ENCODE results near the gene ZDHHC16. TPM values are rescaled to one million over a fixed set of nuclear protein-coding genes. Genes with fewer than 3 reads are reported as not detected.
A peak's percentile ranks its signal among the peaks of the same experiment; 100 is the strongest.
"Not testable (repeated sequence)": the region's sequence is repeated elsewhere in the genome, so short reads cannot be mapped to it uniquely, and the experiment has no call there.

ZDHHC16 gene
- 63.3 and 67.8 TPM in 2 replicates for total RNA-seq (2014; rRNA removed; shearing (Covaris generic))

GRCh38 chr10:97445722-97446639 is at the start of gene ZDHHC16, which contains the start of gene EXOSC1:
ZDHHC16 (plus strand) TSS chr10:97446175; CDS start chr10:97451676, 5,501 bp downstream.
EXOSC1 (minus strand) TSS chr10:97446006; CDS start chr10:97445985, 21 bp downstream.
- DNase-seq (ENCODE audit: low read depth), result peak; percentile 96

GRCh38 chr10:97399843-97400545 is 46.0 kb upstream of the ZDHHC16 start:
- DNase-seq (ENCODE audit: low read depth), result peak; percentile 76

- DNase-seq (ENCODE audit: low read depth), result peak; percentile 100
These were observed 45.1 kb upstream of the ZDHHC16 start, which contains the start of gene RRP12 for GRCh38 chr10:97400665-97401454. RRP12 (minus strand) TSS chr10:97401340; CDS start chr10:97401231, 109 bp downstream.

DNA sequence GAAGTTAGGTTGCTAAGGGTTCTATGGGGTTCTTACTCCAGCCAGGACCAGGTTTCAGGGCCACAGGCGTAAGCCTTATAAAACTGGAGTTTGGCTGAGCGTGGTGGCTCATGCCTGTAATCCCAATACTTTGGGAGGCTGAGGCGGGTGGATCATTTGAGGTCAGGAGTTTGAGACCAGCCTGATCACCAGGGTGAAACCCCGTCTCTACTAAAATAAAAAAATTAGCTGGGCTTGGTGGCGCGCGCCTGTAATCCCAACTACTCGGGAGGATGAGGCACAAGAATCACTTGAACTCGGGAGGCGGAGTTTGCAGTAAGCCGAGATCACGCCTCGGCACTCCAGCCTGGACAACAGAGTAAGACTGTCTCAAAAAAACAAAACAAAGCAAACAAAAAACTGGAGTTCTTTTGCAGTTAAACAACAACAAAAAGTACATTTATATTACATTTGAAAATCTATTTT is 44.5 kb upstream of the ZDHHC16 start:
- no peak for DNase-seq (ENCODE audit: low read depth)

DNA sequence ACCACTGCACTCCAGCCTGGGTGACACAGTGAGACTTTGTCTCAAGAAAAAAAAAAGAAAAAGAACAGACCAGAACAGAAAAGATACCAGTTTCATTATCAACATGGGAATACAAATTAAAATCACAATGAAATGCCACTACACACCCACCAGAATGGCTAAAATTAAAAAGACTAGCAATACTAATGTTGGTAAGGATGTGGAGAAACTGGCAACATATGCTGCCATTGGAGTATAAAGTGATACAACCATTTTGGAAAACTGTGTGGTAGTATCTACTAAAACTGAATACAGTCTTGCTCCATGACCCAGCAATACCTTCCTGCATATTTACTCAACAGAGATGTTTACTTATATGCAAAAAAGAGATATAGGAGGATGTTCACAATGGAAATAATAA is 41.9 kb upstream of the ZDHHC16 start:
- DNase-seq (ENCODE audit: low read depth), result no peak

- no peak for DNase-seq (ENCODE audit: low read depth)
These were observed 39.9 kb upstream of the ZDHHC16 start for GRCh38 chr10:97406064-97406463.

DNA sequence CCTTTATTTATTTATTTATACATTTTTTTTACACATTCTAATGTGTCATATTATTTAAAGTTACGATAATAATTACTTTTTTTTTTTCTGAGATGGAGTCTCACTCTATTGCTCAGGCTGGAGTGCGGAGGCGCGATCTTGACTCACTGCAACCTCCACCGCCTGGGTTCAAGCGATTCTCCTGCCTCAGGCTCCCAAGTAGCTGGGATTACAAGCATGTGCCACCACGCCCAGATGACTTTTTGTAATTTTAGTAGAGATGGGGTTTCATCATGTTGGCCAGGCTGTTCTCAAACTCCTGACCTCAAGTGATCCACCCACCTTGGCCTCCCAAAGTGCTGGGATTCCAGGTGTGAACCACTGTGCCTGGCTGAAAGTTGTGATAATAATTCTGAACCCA is 39.5 kb upstream of the ZDHHC16 start:
- DNase-seq (ENCODE audit: low read depth), result not testable (repeated sequence)

DNA sequence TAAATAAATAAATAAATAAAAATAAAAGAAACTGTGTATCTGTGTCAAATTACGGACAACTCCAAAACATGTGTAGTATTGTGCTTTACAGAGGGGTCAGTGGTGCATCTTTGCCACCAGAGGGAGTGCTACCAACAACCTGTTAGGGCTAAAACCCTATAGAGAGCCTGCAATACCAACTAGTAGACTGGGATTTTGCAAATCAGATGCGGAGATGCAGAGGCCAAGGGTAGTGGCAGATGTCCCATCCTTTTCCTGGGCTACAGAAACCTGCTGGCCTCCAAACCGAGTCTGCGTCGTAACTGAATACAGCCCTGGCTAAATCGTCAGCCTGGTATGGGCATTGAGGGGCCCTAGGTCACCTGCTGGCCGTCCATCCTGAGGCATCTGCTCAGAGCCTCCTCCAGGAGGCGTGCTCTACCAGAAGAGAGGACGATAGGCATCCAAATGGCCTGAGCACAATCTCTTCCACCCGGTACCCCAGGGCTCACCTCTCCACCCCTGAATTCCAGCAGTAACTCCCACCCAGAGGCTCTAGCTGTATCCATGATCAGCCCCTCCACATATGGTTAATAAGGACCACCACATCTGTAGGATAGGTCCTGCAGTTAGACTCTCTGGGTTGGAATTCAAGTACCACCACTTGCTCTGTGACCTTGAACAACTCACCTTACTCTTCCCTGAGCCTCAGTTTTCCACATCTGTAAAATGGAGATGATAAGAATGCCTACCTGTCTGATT is 38.6 kb upstream of the ZDHHC16 start:
- peak; percentile 78 for DNase-seq (ENCODE audit: low read depth)

- no peak for DNase-seq (ENCODE audit: low read depth)
These were observed 38.1 kb upstream of the ZDHHC16 start for GRCh38 chr10:97407952-97408248.

GRCh38 chr10:97408496-97408992 is 37.4 kb upstream of the ZDHHC16 start:
- no peak for DNase-seq (ENCODE audit: low read depth)

GRCh38 chr10:97411406-97411805 is 34.6 kb upstream of the ZDHHC16 start:
- DNase-seq (ENCODE audit: low read depth), result peak; percentile 74

DNA sequence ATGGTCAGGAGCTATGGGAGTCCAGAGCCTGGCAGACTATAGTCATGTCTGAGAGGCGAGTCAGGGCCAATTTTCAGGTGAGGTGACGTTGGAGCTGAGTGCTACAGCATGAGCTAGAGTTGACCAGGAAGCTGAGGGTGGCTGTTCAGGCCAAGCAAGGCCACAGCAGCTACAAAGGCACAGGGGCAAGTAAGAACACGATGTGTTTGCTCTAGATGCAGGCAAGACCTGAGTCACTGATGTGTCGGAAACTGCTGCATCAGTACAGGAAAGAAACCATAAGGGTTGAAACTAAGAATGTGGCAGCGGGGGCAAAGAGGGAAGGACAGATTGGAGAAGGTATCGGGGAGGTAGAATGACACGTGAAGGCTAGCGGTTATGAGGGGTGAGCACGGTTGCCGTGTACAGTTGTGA is 33.1 kb upstream of the ZDHHC16 start:
- peak; percentile 49 for DNase-seq (ENCODE audit: low read depth)

DNA sequence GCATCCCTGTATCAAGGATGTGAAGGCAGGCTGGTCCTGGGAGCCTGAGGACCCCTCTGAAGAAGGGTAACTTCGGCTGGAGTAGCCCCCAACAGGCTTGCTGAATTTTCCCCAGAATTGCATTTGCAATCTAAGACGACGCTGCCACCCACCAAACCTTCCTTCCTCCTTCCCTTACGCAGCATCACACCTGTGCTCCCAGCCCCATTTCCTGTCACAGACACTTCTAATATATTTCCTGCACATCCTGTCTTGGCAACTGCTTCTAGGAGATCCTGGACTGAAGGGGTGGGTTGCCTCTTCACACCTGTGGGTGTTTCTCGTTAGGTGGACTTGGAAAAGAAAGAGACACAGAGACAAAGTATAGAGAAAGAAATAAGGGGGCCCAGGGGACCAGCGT is 29.4 kb upstream of the ZDHHC16 start:
- no peak for DNase-seq (ENCODE audit: low read depth)

DNA sequence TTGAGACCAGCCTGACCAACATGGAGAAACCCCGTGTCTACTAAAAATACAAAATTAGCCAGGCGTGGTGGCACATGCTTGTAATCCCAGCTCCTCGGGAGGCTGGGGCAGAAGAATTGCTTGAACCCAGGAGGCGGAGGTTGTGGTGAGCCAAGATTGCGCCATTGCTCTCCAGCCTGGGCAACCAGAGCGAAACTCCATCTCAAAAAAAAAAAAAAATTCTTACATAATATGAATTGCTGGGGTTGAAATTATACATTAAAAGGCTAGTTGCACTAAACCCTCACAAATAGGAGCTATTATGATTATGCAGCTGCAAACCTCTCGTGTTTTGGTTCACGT is 22.2 kb upstream of the ZDHHC16 start:
- not testable (repeated sequence) for DNase-seq (ENCODE audit: low read depth)

GRCh38 chr10:97425964-97426775 is 19.8 kb upstream of the ZDHHC16 start, which contains the start of gene PGAM1:
PGAM1 (plus strand) TSS chr10:97426191; CDS start chr10:97426308, 117 bp downstream.
- peak; percentile 92 for DNase-seq (ENCODE audit: low read depth)

DNA sequence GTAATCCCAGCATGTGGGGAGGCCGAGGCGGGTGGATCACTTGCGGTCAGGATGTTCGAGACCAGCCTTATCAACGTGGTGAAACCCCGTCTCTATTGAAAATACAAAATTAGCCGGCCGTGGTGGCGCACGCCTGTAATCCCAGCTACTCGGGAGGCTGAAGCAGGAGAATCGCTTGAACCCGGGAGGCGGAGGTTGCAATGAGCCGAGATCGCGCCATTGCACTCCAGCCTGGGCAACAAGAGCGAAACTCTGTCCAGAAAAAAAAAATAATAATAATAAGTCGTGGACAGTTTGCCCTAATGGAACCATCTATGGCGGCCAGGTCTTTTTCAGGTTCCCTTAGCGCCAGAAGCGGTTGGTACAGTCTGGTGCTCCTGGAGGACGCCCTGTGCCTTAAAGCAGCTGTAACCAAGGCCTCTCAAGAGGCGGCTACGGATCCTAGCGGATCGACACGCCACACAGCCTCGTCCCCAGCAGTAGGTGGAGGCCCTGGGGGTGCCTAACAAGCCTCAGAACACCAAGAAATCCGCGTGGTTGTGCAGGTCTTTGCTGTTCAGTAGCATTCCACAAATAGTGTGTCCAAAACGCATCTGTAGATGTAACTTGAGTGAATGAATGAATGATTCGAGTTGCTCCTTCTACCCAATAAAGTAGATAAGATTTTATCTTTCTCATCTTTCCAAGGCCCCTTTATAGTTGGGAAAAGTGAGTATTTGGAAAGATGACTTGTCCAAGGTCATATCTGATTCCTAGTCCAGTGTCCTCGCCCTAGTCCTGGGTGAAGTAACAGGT is 19.0 kb upstream of the ZDHHC16 start:
- no peak for DNase-seq (ENCODE audit: low read depth)

DNA sequence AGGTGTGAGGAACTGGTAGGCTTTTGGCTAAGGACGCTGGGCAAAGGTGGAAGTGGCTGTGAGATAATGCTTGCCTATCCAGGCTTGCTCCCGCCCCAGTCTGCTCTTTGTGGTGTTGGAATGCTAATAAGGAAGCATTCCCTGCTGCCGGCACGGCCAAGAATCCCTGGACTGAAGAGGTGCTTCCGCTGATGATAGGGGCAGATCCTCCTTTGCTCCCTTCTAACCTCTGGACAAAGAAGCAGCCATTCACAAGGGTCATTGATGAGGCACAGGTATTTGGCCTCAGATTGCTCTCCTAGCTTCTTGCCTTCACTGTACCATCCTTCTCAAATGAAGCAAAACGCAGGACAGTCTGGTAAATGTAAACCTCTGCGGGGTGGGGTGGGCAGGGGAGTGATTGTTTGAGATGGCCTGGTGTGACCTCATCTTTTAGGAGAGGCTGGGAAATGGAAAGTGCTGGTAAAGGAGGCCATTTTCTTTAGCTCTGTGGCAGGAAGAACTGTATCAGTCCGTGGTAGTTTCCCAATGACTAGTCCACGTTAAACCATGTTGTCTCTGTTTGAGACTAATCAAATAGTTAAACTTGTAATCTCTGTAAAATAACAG is 18.3 kb upstream of the ZDHHC16 start:
- peak; percentile 62 for DNase-seq (ENCODE audit: low read depth)

GRCh38 chr10:97428572-97428981 is 17.4 kb upstream of the ZDHHC16 start:
- DNase-seq (ENCODE audit: low read depth), result no peak

DNA sequence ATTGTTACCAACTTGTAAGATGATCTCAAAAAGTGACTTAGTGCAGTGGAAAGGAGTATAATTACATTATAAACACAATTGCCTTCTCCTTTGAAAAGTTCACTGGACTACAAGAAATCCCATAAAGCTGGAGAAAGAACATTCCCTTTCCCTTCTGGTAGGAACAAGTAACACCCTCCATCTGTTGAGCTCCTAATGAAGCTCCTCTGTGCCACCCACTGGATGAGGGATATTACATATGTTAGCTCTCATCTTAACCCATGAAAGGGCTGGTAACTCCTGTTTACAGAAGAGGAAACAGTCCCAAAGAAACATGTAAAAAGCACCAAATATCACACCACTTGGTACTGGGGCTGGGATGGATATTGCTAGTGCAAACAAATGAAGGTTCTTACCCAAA is 11.9 kb upstream of the ZDHHC16 start:
- peak; percentile 50 for DNase-seq (ENCODE audit: low read depth)
